Aorta (tissue), 5 donors: ENCODE data around the gene LSM14A. TPM values are rescaled to one million over a fixed set of nuclear protein-coding genes. Genes with fewer than 3 reads are reported as not detected.

Source experiments
- ATAC-seq: fragments of 200-7000 bp; cut with Tn5 transposase; one replicate; pipeline ENCODE4 v1.9.1; 2022; ENCODE audit warnings: moderate library complexity; ENCODE audit not compliant: low FRiP score
- DNase-seq, 2 donors: peaks; one replicate each; pipeline ENCODE4 v3.0.0-alpha.2; 2020
- H3K27ac ChIP-seq, 2 donors: one replicate each; pipeline ENCODE4 v1.5.1; 2013; ENCODE audit warnings: low read length in 2 of 2, mild to moderate bottlenecking in 2 of 2, moderate library complexity in 2 of 2, control low read depth in 1 of 2, inconsistent platforms in 1 of 2, low read depth in 1 of 2
- H3K27me3 ChIP-seq, 2 donors: one replicate each; pipeline ENCODE4 v1.6.1; 2013; ENCODE audit warnings: control low read depth in 1 of 2, low read length in 1 of 2, mild to moderate bottlenecking in 1 of 2, moderate library complexity in 1 of 2; ENCODE audit not compliant: insufficient read depth in 2 of 2, control insufficient read depth in 1 of 2
- H3K36me3 ChIP-seq, 2 donors: one replicate each; pipeline ENCODE4 v1.6.1; 2013; ENCODE audit warnings: control low read depth in 1 of 2, low read length in 1 of 2, mild to moderate bottlenecking in 1 of 2; ENCODE audit not compliant: insufficient read depth in 2 of 2, control insufficient read depth in 1 of 2
- H3K4me1 ChIP-seq, 2 donors: one replicate each; pipeline ENCODE4 v1.6.1; 2013; ENCODE audit warnings: low read length in 2 of 2, control low read depth in 1 of 2, mild to moderate bottlenecking in 1 of 2, moderate library complexity in 1 of 2; ENCODE audit not compliant: insufficient read depth in 2 of 2, control insufficient read depth in 1 of 2
- H3K4me3 ChIP-seq, 2 donors: one replicate each; pipeline ENCODE4 v1.5.1; 2013; ENCODE audit warnings: low read length in 2 of 2, control low read depth in 1 of 2, mild to moderate bottlenecking in 1 of 2
- H3K9me3 ChIP-seq: one replicate; pipeline ENCODE4 v1.6.1; 2013; ENCODE audit warnings: mild to moderate bottlenecking, low read length; ENCODE audit not compliant: control insufficient read depth
- WGBS, 2 donors: extraction: QIAGEN DNeasy Blood & Tissue Kit; methylation state at CpG; one replicate each; pipeline ENCODE4 v1.1.7; 2013; 5-methylcytosine and 5-hydroxymethylcytosine counted together
- intact Hi-C, 2 donors: fragments of 100-400 bp; cut with DNase I; formaldehyde crosslinking; loops; one replicate each; pipeline versions ENCODE4 v1.14.2 to v1.15.0; 2022
- polyA plus RNA-seq, 2 donors: library from polyadenylated mRNA; stranded (reverse); fragments of 200-250 nt; gene quantifications; one replicate each; pipeline ENCODE4 v1.2.3, GENCODE V29; 2013
- total RNA-seq, 2 donors: library from RNA; stranded (reverse); fragmentation: NEBNext Ultra II Directional; extraction: Animal tissue kit (Norgen Biotek cat#: 25700); gene quantifications; one replicate each; pipeline ENCODE4 v1.2.1, GENCODE V29; 2021
- donor health status: healthy with polysubstance abuse.
- donor health status: Bipolar disorder and iron deficiency.
- donor health status: DM: no; HTN: no; CAD: no.
- donor health status: DM: no; HTN: no; CAD: no.
- donor health status: DM: yes; HTN: yes; CAD: no.

Gene LSM14A
- total and polyA plus RNA-seq, 4 donors: 80.4 to 108 (median 87.5) TPM

DNA sequence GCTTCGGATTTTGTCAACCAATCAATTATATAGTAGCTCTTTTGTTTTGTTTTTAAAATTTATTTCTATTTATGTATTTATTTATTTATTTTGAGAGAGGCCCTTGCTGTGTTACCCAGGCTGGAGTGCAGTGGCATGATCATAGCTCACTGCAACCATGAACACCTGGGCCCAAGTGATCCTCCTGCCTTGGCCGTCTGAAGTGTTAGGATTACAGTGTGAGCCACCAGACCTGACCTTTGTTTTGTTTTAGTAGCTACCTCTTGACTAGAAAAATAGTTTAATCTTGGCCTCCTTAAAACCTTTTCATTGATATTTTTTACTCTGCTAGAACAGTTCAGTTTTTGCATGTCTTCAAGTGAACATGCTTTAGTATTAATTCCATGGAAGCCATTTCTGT lies 97.2 kb downstream of the LSM14A start:
- DNase-seq (no peak), ATAC-seq (no peak)
- Histone ChIP-seq H3K27ac (peak overlapping the region; percentile 38 to 97), H3K36me3 (no peaks in the 10 kb centered on the region), H3K27me3 (no peaks in the 10 kb centered on the region), H3K9me3 (no peaks in the 10 kb centered on the region), H3K4me1 (peaks cover 4 to 6% of the 10 kb centered on the region in 2 donors), H3K4me3 (no peak overlapping the region)
- WGBS, 2 donors: 20 to 32% methylated on average over 2 of the region's 2 CpGs
- intact Hi-C loops: no loop called here

DNA sequence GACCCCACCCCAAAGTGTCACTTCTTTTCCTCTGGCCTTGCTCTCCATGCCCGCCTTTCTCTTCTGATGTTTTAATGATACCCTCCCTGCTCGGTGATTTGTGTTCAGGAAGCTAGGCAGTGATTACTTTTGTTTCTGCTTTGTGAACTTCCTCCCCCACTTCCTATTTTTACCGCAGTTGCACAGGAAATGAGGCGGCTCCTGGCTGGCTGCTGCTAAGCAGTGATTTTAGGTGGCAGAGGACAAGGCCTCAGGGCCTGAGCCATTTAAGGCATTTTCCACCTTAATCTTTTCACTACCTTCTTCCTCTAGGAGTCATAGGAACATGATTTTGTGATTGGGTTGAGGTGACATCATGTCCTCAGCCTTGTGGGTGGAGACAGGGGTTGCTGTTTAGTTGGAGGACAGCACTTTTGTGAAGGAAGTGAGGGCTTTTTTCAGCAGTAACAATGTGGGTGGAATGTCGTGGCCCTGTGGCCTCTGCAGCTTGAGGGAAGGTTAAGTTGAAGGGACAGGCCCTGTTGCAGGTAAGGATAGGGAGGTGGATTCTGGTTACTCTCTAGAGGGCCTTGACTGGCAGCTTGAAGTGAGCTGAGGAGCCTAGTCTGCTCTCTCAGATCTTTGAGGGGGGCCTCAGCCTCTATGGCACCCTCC lies 97.8 kb downstream of the LSM14A start:
- intact Hi-C loops: loop anchor here in 1 of 2 donors (10.0 kb wide), 1 partner anchor 65 kb away; no protein-coding TSS in a partner anchor
- peak; percentile 80 to 81 for DNase-seq

DNA sequence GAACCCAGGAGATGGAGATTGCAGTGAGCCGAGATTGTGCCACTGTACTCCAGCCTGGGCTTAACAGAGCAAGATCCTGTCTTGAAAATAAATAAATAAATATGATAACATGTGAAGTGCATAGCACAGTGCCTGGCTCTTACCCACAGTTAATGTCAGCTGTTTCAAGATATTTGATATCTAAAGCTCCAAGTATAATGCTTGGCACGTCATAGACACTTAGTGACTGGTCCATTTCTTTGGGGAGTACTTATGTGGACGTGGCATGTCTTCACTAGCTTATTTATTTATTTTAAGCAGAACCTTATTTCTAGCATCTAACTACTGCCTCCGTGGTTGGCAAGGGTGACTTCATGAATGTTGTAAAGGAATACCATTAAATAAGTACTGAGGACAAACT lies 100.8 kb downstream of the LSM14A start:
- intact Hi-C loops: loop anchor here in 1 of 2 donors (10.0 kb wide), 1 partner anchor 62 kb away; no protein-coding TSS in a partner anchor
- H3K27me3 ChIP-seq: no peaks in the 10 kb centered on the region
- H3K9me3 ChIP-seq: no peaks in the 10 kb centered on the region
- H3K27ac ChIP-seq: no peak overlapping the region
- peaks cover 5 to 7% of the 10 kb centered on the region in 2 donors for H3K4me1 ChIP-seq
- ATAC-seq (no peak), DNase-seq (no peak)
- H3K36me3 ChIP-seq: no peaks in the 10 kb centered on the region
- 35 to 40% methylated on average over 4 of the region's 4 CpGs for WGBS, 2 donors
- no peak overlapping the region for H3K4me3 ChIP-seq

More for the DNA sequence above, 97.8 kb downstream of the LSM14A start:
- WGBS, 2 donors: 7 to 12% methylated on average over 5 of the region's 5 CpGs
- Histone ChIP-seq H3K4me3 (no peak overlapping the region), H3K27me3 (no peaks in the 10 kb centered on the region), H3K27ac (peak overlapping the region; percentile 87 to 97), H3K4me1 (peaks cover 5 to 7% of the 10 kb centered on the region in 2 donors), H3K9me3 (no peaks in the 10 kb centered on the region), H3K36me3 (no peaks in the 10 kb centered on the region)
- ATAC-seq: peak; percentile 76

DNA sequence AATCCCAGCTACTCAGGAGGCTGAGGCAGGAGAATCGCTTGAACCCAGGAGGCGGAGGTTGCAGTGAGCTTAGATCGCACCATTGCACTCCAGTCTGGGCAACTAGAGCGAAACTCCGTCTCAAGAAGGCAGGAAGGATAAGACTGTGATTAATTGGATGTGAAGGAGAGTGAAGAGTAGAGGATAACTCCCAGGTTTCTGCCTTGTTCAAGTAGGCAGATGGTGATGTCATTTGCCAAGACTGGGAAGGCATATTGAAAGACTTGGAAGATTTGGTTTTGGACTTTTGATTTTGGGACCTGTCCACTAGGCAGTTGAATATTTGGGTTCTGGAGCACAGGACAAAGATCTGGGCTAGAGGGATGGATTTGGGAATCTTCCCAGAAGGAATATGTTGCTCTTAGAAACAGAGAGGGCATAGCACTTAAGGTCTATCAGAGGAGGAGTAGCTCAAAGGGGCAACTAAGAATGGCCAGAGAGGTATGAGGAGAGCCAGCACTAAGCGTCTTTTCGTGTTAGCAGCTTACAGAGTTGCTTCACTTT lies 102.1 kb downstream of the LSM14A start:
- intact Hi-C loops: loop anchor here in 1 of 2 donors (10.0 kb wide), 1 partner anchor 60 kb away; no protein-coding TSS in a partner anchor
- ATAC-seq: no peak
- 60 to 65% methylated on average over 7 of the region's 7 CpGs for WGBS, 2 donors
- peaks cover 3 to 7% of the 10 kb centered on the region in 2 donors for H3K4me1 ChIP-seq
- no peaks in the 10 kb centered on the region for H3K9me3 ChIP-seq
- no peak for DNase-seq
- H3K36me3 ChIP-seq: no peaks in the 10 kb centered on the region
- H3K4me3 ChIP-seq: no peak overlapping the region
- H3K27ac ChIP-seq: peak overlapping the region; percentile 84 to 93
- no peaks in the 10 kb centered on the region for H3K27me3 ChIP-seq

DNA sequence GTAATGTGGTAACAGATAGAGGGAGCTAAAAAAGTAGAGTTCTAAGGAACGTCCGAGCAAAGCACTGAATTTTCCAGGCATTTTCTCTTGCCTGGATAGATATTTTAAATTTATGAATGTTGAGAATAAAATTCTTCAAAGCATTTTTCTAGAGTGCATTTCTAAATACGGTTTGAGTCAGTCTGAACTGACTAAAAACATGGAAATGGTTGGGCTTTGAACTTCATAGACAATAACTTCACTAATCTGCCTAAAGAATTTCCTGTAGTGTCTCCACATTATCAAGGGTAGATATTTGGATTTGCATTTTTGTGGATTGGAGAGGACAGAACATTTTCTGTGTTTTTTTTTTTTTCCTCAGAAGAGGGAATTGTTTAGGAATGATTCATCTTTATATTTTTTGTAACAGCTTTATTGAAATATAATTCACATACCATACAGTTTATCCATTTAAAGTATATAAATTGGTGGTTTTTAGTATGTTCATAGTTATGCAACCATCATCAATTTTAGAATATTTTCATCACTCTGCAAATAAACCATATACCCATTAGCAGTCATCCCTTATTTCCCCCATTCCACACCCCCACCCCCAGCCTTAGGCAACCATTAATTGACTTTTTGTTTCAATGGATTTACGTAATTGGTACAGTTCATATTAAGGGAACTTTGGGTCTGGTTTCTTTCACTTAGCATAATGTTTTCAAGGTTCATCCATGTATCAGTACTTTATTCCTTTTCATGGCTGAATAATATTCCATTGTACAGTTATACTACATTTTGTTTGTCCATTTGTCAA lies 102.7 kb downstream of the LSM14A start:
- ATAC-seq (no peak), DNase-seq (no peak)
- peaks cover 3 to 7% of the 10 kb centered on the region in 2 donors for H3K4me1 ChIP-seq
- H3K27me3 ChIP-seq: no peaks in the 10 kb centered on the region
- intact Hi-C loops: loop anchor here in 1 of 2 donors (10.0 kb wide), 1 partner anchor 60 kb away; no protein-coding TSS in a partner anchor
- no peak overlapping the region for H3K4me3 ChIP-seq
- H3K36me3 ChIP-seq: no peaks in the 10 kb centered on the region
- H3K9me3 ChIP-seq: no peaks in the 10 kb centered on the region
- 24 to 25% methylated on average over 4 of the region's 4 CpGs for WGBS, 2 donors
- H3K27ac ChIP-seq: peak overlapping the region in 1 of 2 donors; percentile 93

DNA sequence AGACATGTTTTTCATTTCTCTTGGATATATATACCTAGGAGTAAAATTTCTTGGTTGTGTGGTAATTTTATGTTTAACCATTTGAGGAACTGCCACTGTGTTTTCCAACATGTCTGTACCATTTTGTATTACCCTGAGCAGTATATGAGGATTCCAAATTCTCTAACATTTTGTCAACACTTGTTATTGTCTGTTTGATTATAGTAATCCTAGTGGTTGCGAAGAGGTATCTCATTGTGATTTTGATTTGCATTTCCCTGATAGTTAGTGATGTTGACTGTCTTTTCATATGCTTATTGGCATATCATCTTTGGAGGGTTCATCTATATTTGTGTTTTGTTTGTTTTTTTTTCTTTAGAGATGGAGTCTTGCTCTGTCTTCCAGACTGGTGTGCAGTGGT lies 103.4 kb downstream of the LSM14A start:
- DNase-seq: no peak
- intact Hi-C loops: loop anchor here in 1 of 2 donors (10.0 kb wide), 1 partner anchor 59 kb away; no protein-coding TSS in a partner anchor
- peaks cover 3 to 5% of the 10 kb centered on the region in 2 donors for H3K4me1 ChIP-seq
- no peak overlapping the region for H3K27ac ChIP-seq
- H3K36me3 ChIP-seq: no peaks in the 10 kb centered on the region
- H3K27me3 ChIP-seq: no peaks in the 10 kb centered on the region
- WGBS, 2 donors: 98 to 100% methylated on average over 1 of the region's 1 CpG
- H3K4me3 ChIP-seq: no peak overlapping the region
- H3K9me3 ChIP-seq: no peaks in the 10 kb centered on the region
- ATAC-seq: no peak

DNA sequence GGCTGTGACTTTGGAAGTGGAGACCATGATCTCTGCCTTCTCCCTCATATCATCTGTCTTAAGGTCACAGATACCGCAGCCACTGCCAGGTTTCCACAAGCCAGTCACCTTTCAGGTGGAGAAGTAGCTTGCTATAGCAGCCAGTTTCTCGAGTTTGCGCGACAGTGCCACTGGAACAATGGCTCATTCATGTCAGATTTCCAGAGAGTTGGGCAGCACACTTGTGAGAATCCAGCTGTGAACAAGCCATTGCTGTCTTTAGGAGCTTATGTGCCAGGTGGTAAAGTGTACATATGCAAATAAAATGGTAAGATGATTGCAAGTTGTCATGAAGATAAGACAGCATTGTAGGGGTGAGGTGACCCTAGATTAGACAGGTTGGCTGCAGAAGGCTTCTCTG lies 104.3 kb downstream of the LSM14A start:
- Histone ChIP-seq H3K4me3 (no peak overlapping the region), H3K4me1 (peaks cover 3 to 5% of the 10 kb centered on the region in 2 donors), H3K27me3 (no peaks in the 10 kb centered on the region), H3K27ac (no peak overlapping the region), H3K36me3 (no peaks in the 10 kb centered on the region), H3K9me3 (no peaks in the 10 kb centered on the region)
- WGBS, 2 donors: 65 to 66% methylated on average over 4 of the region's 4 CpGs
- no peak for ATAC-seq
- DNase-seq: no peak
- intact Hi-C loops: loop anchor here in 1 of 2 donors (10.0 kb wide), 1 partner anchor 58 kb away; no protein-coding TSS in a partner anchor

DNA sequence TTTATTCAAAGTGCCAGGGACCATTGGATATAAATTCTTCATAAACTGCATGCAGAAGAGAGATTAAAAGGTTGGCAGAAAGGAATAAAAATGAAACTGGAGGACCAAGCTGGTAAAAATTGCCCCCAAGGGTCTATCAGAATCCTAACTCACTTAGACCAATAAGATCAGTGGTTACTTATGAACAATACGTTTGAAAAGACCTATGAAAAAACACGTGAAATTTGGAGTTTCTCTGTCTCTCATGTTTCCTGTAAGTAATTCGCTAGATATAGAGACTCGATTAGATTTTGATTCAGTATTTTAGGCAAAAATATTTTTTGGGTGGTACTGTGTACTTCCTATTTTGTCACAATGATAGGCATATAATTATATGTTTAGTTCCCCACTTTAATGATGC lies 104.9 kb downstream of the LSM14A start:
- Histone ChIP-seq H3K4me1 (peaks cover 3 to 5% of the 10 kb centered on the region in 2 donors), H3K36me3 (no peaks in the 10 kb centered on the region), H3K9me3 (no peaks in the 10 kb centered on the region), H3K27me3 (no peaks in the 10 kb centered on the region), H3K4me3 (no peak overlapping the region), H3K27ac (no peak overlapping the region)
- ATAC-seq (no peak), DNase-seq (no peak)
- intact Hi-C loops: loop anchor here in 1 of 2 donors (10.0 kb wide), 1 partner anchor 58 kb away; no protein-coding TSS in a partner anchor
- 39 to 60% methylated on average over 4 of the region's 4 CpGs for WGBS, 2 donors
